Measurements from ENCODE around the gene GABBR2.
"Not testable (repeated sequence)": the region's sequence is repeated elsewhere in the genome, so short reads cannot be mapped to it uniquely, and the experiment has no call there.

The GABBR2 gene

GRCh38 chr9:98477884-98478283 lies 230.9 kb downstream of the GABBR2 start:
- no peak for ATAC-seq
- DNase-seq, result no peak

GRCh38 chr9:98472216-98472615 lies 236.5 kb downstream of the GABBR2 start:
- no peak for DNase-seq
- ATAC-seq, result no peak

- ATAC-seq, result no peak
- no peak for DNase-seq
Observed at GRCh38 chr9:98471185-98471584, 237.6 kb downstream of the GABBR2 start.

GRCh38 chr9:98468567-98469239 lies 240.0 kb downstream of the GABBR2 start:
- ATAC-seq, result no peak
- no peak for DNase-seq

GRCh38 chr9:98465799-98466198 lies 242.9 kb downstream of the GABBR2 start:
- DNase-seq, result no peak
- no peak for ATAC-seq

GRCh38 chr9:98464156-98464690 lies 244.5 kb downstream of the GABBR2 start:
- ATAC-seq, result not testable (repeated sequence)

GRCh38 chr9:98462310-98462709 lies 246.4 kb downstream of the GABBR2 start:
- ATAC-seq (no peak), DNase-seq (no peak)

More at GRCh38 chr9:98464156-98464690, 244.5 kb downstream of the GABBR2 start:
- not testable (repeated sequence) for DNase-seq

- ATAC-seq (no peak), DNase-seq (no peak)
Observed at GRCh38 chr9:98460704-98461103, 248.0 kb downstream of the GABBR2 start.

GRCh38 chr9:98457726-98458370 lies 250.9 kb downstream of the GABBR2 start:
- no peak for DNase-seq
- ATAC-seq, result no peak

GRCh38 chr9:98456156-98456613 lies 252.6 kb downstream of the GABBR2 start:
- no peak for DNase-seq
- no peak for ATAC-seq

- no peak for DNase-seq
Observed at GRCh38 chr9:98455256-98456155, 253.2 kb downstream of the GABBR2 start.

GRCh38 chr9:98453589-98454311 lies 255.0 kb downstream of the GABBR2 start:
- no peak for ATAC-seq

More at GRCh38 chr9:98455256-98456155, 253.2 kb downstream of the GABBR2 start:
- ATAC-seq, result no peak

GRCh38 chr9:98451576-98451975 lies 257.2 kb downstream of the GABBR2 start:
- ATAC-seq (no peak), DNase-seq (no peak)

More at GRCh38 chr9:98453589-98454311, 255.0 kb downstream of the GABBR2 start:
- no peak for DNase-seq

- no peak for DNase-seq
Observed at GRCh38 chr9:98450496-98450895, 258.2 kb downstream of the GABBR2 start.

GRCh38 chr9:98449871-98450270 lies 258.9 kb downstream of the GABBR2 start:
- DNase-seq (no peak), ATAC-seq (no peak)

More at GRCh38 chr9:98450496-98450895, 258.2 kb downstream of the GABBR2 start:
- no peak for ATAC-seq

- DNase-seq (no peak), ATAC-seq (no peak)
Observed at GRCh38 chr9:98445576-98445975, 263.2 kb downstream of the GABBR2 start.

- DNase-seq (no peak), ATAC-seq (no peak)
Observed at GRCh38 chr9:98444601-98445000, 264.1 kb downstream of the GABBR2 start.

- ATAC-seq (no peak), DNase-seq (no peak)
Observed at GRCh38 chr9:98442541-98442940, 266.2 kb downstream of the GABBR2 start.

- DNase-seq (no peak), ATAC-seq (no peak)
Observed at GRCh38 chr9:98442114-98442513, 266.6 kb downstream of the GABBR2 start.

GRCh38 chr9:98438666-98439065 lies 270.1 kb downstream of the GABBR2 start:
- no peak for ATAC-seq
- no peak for DNase-seq

- no peak for ATAC-seq
- DNase-seq, result no peak
Observed at GRCh38 chr9:98437458-98438034, 271.2 kb downstream of the GABBR2 start.

Data from stimulated activated naive CD8-positive, alpha-beta T cell treated with anti-CD3 and anti-CD28 coated beads, Interleukin-15, Interleukin-2, amounts not matched to agents 100 U/mL and 50 U/mL, for 24 hours (primary cell).